GM10266 (cell line): ENCODE results near the gene SCP2.
"Not testable (repeated sequence)": the region's sequence is repeated elsewhere in the genome, so short reads cannot be mapped to it uniquely, and the experiment has no call there.

Experiments
- DNase-seq: peaks from one replicate; pipeline ENCODE4 v3.0.0; 2012; ENCODE audit errors: extremely low spot score
- TF ChIP-seq, protein P1 (sequence below): IDR thresholded peaks from 2 replicates; pipeline ENCODE4 v1.5.1; 2012; ENCODE audit warnings: mild to moderate bottlenecking, low read depth; ENCODE audit not compliant: control insufficient read depth, insufficient read depth; ENCODE audit errors: missing control alignments

Gene SCP2

DNA sequence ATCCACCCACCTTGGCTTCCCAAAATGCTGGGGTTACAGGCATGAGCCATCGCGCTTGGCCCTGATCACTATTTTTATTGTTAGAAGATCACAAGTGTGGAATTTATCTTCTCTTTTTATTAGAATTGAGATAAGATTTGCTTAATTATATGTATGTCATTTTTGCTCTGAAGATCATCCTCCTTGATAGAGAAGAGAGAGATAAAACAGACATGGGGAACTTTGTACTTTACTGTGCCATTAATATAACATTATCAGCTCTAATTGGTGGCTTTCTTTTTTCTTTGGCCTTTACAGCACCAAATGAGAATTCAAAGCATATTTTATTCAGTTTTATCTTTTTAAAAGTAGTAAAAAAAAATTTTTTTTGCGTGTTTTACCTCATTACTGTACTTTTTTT, 46.8 kb downstream of the SCP2 start:
- TF ChIP-seq, protein P1, sequence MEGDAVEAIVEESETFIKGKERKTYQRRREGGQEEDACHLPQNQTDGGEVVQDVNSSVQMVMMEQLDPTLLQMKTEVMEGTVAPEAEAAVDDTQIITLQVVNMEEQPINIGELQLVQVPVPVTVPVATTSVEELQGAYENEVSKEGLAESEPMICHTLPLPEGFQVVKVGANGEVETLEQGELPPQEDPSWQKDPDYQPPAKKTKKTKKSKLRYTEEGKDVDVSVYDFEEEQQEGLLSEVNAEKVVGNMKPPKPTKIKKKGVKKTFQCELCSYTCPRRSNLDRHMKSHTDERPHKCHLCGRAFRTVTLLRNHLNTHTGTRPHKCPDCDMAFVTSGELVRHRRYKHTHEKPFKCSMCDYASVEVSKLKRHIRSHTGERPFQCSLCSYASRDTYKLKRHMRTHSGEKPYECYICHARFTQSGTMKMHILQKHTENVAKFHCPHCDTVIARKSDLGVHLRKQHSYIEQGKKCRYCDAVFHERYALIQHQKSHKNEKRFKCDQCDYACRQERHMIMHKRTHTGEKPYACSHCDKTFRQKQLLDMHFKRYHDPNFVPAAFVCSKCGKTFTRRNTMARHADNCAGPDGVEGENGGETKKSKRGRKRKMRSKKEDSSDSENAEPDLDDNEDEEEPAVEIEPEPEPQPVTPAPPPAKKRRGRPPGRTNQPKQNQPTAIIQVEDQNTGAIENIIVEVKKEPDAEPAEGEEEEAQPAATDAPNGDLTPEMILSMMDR, result no peak
- no peak for DNase-seq

GRCh38 chr1:52976183-52977035, 49.3 kb downstream of the SCP2 start:
- TF ChIP-seq, protein P1, result no peak
- DNase-seq, result no peak

- no peak for DNase-seq
- TF ChIP-seq, protein P1, result no peak
Observed at GRCh38 chr1:52978045-52978444, 51.0 kb downstream of the SCP2 start.

DNA sequence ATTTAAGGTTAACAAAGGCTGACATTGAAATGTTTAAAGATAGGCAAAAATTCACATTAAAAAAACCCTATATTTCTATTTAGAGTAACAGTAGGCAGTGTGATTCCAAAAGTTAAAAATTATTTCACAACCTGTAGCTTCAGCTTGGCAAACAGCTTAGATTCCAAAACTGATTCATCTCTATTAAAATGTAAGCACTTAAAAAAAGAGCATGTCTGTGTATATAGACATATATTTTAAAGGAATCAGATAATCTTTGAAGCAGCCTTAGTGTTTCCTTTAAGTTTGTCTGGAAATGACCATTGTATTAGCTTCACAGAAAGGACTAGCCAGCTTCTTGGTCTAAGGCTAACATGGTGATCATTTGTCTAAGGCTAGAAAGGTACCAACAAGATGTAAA, 65.7 kb downstream of the SCP2 start:
- not testable (repeated sequence) for DNase-seq

GRCh38 chr1:52994656-52995055, 67.6 kb downstream of the SCP2 start:
- DNase-seq, result no peak
- TF ChIP-seq, protein P1, result no peak

DNA sequence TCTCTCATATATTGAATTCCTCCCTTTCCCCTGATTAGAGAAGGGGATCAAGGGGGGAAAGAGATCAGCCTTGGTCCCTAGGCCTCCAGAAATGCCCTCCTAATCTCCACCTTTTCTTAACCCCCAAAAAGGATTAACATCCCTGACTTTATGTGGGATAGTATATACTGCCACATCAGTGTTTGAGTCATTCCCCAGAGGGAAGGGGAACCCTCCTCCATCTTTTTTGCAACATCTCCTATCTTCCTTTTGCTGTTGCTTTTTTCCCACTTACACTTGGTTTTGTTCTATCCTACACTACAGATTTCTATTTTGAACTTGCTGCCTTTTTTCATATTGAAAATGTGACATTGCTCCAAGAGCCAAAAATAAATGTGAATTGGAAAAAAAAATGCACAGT, 69.6 kb downstream of the SCP2 start:
- TF ChIP-seq, protein P1, result no peak
- no peak for DNase-seq

DNA sequence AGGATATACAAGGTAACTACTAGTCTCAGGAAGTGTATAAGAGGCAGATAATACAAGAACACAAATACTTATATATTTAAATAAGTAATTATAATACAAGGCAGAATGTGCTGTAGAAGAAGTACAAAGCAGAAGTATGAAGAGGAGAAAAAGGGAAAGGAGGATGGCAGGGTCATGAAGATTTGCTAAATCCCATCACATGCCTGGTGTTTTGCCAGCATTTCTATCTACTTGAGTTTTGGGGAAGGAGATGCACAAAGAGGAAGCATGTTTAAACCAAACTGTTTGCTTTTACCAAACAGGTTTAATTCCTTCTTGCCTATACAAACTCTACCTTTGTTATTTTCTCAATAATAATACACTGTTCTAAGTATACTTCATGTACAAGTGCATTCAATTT, 74.1 kb downstream of the SCP2 start:
- TF ChIP-seq, protein P1, result no peak
- DNase-seq, result no peak

- DNase-seq, result not testable (repeated sequence)
Observed at GRCh38 chr1:53006612-53007011, 79.5 kb downstream of the SCP2 start.

- DNase-seq, result not testable (repeated sequence)
Observed at GRCh38 chr1:53010247-53010646, 83.2 kb downstream of the SCP2 start.
